Mesodermal cell (in vitro differentiated cells): ENCODE measurements around the gene DMRTA1.
"Not testable (repeated sequence)": the region's sequence is repeated elsewhere in the genome, so short reads cannot be mapped to it uniquely, and the experiment has no call there.

Experiments
- H3K27ac ChIP-seq: 2 replicates; pipeline ENCODE4 v1.7.0; 2013; ENCODE audit warnings: mild to moderate bottlenecking, low read depth, low read length, moderate library complexity; ENCODE audit not compliant: severe bottlenecking
- H3K36me3 ChIP-seq: 2 replicates; pipeline ENCODE4 v1.7.1; 2013; ENCODE audit warnings: mild to moderate bottlenecking, low read length, moderate library complexity; ENCODE audit not compliant: control insufficient read depth, insufficient read depth
- H3K4me1 ChIP-seq: one replicate; pipeline ENCODE4 v1.7.1; 2013; ENCODE audit warnings: mild to moderate bottlenecking, low read length; ENCODE audit not compliant: insufficient read depth, control insufficient read depth, poor library complexity, severe bottlenecking
- H3K4me3 ChIP-seq: 2 replicates; pipeline ENCODE4 v1.7.0; 2013; ENCODE audit warnings: low read length, control low read depth, mild to moderate bottlenecking; ENCODE audit not compliant: insufficient read depth, poor library complexity, severe bottlenecking; ENCODE audit errors: extremely low read depth
- H3K9me3 ChIP-seq: 2 replicates; pipeline ENCODE4 v1.7.1; 2013; ENCODE audit warnings: mild to moderate bottlenecking, low read length, moderate library complexity; ENCODE audit not compliant: control insufficient read depth
- WGBS, 2 experiments: methylation state at CpG; one replicate each; pipeline ENCODE4 v1.1.5; 2013; ENCODE audit warnings: missing lambda C conversion rate in 2 of 2; ENCODE audit not compliant: insufficient coverage in 2 of 2; 5-methylcytosine and 5-hydroxymethylcytosine counted together

Gene DMRTA1

DNA sequence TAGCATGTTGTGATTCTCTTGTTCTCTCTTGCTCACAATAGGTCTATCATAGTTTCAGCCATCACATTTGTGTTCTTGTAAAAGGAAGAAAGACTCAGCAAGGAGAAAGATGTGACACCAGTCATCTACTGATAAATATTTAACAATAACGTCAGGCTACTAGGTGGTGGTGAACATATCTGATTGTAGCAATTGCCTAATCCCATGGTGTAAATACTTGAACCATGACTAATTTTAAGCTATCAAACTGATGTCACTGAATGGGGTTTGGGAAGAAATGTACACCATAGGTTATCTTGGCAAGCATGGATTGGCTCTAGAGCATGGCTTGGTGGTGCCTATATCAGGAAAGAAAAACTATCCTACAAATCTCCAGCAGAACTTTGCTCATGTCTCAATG, 16.6 kb downstream of the DMRTA1 start:
- WGBS, 2 experiments: no CpG with 5 or more reads among the region's 1 CpG
- Histone ChIP-seq H3K9me3 (no peaks in the 10 kb centered on the region), H3K27ac (no peak overlapping the region), H3K36me3 (no peaks in the 10 kb centered on the region), H3K4me3 (no peak overlapping the region), H3K4me1 (no peaks in the 10 kb centered on the region)

DNA sequence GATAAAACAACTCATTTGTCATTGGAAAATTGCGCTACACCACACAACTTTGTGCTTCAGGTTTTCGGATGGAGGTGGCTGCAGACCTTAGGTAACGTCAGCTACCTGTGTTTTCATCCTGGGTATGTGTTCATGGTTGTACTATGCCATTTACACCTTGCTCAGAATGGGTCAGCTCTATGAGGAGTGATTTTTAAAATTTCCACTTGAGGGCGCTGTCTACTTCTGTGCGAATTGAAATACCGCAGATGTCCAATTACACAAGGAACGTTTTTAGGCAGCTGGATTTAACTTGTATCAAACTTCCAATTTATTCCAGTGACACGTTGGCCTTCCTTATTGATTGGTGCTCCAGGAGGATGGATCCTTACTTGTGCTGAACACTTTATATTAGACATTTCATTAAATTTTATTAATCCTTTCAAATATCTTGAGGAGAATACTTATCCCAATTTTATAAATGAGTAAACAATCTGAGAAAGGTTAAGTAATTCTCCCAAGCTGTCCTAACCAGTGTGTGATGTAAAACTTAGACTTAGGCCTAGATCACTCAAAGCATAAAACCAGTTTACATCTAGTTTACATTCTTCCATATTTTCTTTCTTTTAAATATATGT, 23.4 kb downstream of the DMRTA1 start:
- Histone ChIP-seq H3K27ac (no peak overlapping the region), H3K36me3 (no peaks in the 10 kb centered on the region), H3K4me1 (no peaks in the 10 kb centered on the region), H3K9me3 (no peaks in the 10 kb centered on the region), H3K4me3 (no peak overlapping the region)
- WGBS, 2 experiments: 0 to 7% methylated on average over 2 to 6 of the region's 8 CpGs

DNA sequence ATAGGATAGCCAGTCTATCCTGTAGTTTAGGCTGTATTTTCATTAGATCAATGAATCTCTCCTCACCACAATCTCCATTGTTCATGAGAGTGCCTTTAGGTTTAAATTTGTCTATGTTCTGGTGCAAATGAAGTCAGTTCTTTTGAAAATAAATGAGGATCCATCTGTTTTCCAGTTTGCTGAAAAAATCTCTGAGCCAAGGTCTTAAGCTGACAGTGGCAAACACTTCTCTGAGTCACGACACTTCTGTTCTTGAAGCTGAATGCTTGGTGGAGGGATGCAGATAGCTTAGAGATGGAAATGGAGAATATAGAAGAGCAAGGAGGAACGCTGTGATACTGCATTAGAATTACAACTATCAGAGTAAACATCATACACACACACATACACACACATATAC, 34.9 kb downstream of the DMRTA1 start:
- H3K9me3 ChIP-seq: no peaks in the 10 kb centered on the region
- no peak overlapping the region for H3K27ac ChIP-seq

DNA sequence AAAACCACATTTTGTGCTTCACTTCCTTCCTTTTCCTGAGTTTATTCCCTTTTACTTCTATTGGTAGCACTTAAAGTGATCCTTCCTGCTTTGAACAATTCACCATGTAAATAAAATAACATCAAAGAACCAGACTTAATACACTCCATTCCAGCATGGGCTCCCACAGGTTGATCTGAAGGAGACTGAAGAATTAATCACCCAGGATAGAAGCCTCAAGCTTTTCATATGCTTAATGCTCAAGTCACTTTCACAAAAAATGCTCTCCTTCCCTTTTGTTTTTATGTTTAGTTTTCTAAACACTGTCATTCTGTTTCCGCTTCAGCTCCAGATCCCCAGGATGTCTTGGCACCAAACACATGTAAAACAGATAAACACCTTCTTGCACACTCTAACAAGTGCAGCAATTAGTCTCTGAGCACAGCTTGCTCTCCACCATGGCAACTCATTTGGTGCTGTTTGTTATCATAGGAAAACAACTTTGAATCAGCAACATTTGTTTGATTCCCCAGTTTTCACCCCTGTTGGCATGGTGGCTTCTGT, 37.0 kb downstream of the DMRTA1 start:
- H3K4me1 ChIP-seq: no peaks in the 10 kb centered on the region
- H3K27ac ChIP-seq: no peak overlapping the region
- no peaks in the 10 kb centered on the region for H3K9me3 ChIP-seq
- no peak overlapping the region for H3K4me3 ChIP-seq
- 75% methylated on average over 1 of the region's 1 CpG; no CpG with 5 or more reads in 1 of the 2 experiments for WGBS, 2 experiments
- H3K36me3 ChIP-seq: no peaks in the 10 kb centered on the region

More for the DNA sequence above, 34.9 kb downstream of the DMRTA1 start:
- Histone ChIP-seq H3K36me3 (no peaks in the 10 kb centered on the region), H3K4me3 (no peak overlapping the region), H3K4me1 (no peaks in the 10 kb centered on the region)
- 80 to 88% methylated on average over 1 of the region's 2 CpGs for WGBS, 2 experiments

DNA sequence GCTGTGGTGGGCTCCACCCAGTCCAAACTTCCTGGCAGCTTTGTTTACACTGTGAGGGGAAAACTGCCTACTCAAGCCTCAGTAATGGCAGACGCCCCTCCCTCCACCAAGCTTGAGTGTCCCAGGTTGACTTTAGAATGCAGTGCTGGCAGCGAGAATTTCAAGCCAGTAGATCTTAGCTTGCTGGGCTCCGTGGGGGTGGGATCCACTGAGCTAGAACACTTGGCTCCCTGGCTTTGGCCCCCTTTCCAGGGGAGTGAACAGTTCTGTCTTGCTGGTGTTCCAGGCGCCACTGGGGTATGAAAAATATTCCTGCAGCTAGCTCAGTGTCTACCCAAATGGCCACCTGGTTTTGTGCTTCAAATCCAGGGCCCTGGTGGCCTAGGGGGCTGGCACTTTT, 49.6 kb downstream of the DMRTA1 start:
- not testable (repeated sequence) for H3K4me1 ChIP-seq, H3K27ac ChIP-seq, H3K9me3 ChIP-seq, H3K36me3 ChIP-seq, H3K4me3 ChIP-seq
- 86 to 89% methylated on average over 3 of the region's 4 CpGs for WGBS, 2 experiments
